Smooth muscle cell (in vitro differentiated cells): ENCODE data around the gene IP6K3. TPM values are rescaled to one million over a fixed set of nuclear protein-coding genes. Genes with fewer than 3 reads are reported as not detected.
A peak's percentile ranks its signal among the peaks of the same experiment; 100 is the strongest.

Experiments used
- DNase-seq: peaks from one replicate; lab custom pipeline; 2025; ENCODE audit not compliant: unreplicated experiment; lab: John Stamatoyannopoulos, UW
- H2AFZ ChIP-seq: fragments of 200-600 bp; sonication (generic); 2 replicates; pipeline ENCODE4 v1.6.0; 2016; ENCODE audit warnings: antibody characterized with exemption, low read depth, mild to moderate bottlenecking
- H3F3A ChIP-seq: fragments of 200-600 bp; sonication (generic); 2 replicates; pipeline ENCODE4 v1.6.0; 2017; ENCODE audit warnings: antibody characterized with exemption, low read depth
- H3K27ac ChIP-seq: fragments of 200-600 bp; sonication (generic); 2 replicates; pipeline ENCODE4 v1.5.1; 2016; ENCODE audit warnings: low read depth, mild to moderate bottlenecking
- H3K27me3 ChIP-seq: fragments of 200-600 bp; sonication (generic); 2 replicates; pipeline ENCODE4 v1.6.1; 2016; ENCODE audit warnings: low read depth, mild to moderate bottlenecking
- H3K36me3 ChIP-seq: fragments of 200-600 bp; sonication (generic); 2 replicates; pipeline ENCODE4 v1.5.1; 2016; ENCODE audit warnings: low read depth
- H3K4me1 ChIP-seq: fragments of 200-600 bp; sonication (generic); 2 replicates; pipeline ENCODE4 v1.5.1; 2016; ENCODE audit warnings: low read depth
- H3K4me2 ChIP-seq: fragments of 200-600 bp; sonication (generic); 2 replicates; pipeline ENCODE4 v1.6.0; 2016; ENCODE audit warnings: mild to moderate bottlenecking
- H3K4me3 ChIP-seq: fragments of 200-600 bp; sonication (generic); 2 replicates; pipeline ENCODE4 v1.5.1; 2016; ENCODE audit warnings: mild to moderate bottlenecking
- H3K79me2 ChIP-seq: fragments of 200-600 bp; sonication (generic); 2 replicates; pipeline ENCODE4 v1.6.0; 2016; ENCODE audit warnings: low read depth, mild to moderate bottlenecking
- H3K9ac ChIP-seq: fragments of 200-600 bp; sonication (generic); 2 replicates; pipeline ENCODE4 v1.6.0; 2016; ENCODE audit warnings: low read depth
- H3K9me3 ChIP-seq: fragments of 200-600 bp; sonication (generic); replicated peaks from 2 replicates; pipeline ENCODE4 v1.5.1; 2016; ENCODE audit warnings: low read depth
- H4K20me1 ChIP-seq: fragments of 200-600 bp; sonication (generic); 2 replicates; pipeline ENCODE4 v1.6.0; 2016; ENCODE audit warnings: low read depth
- CTCF ChIP-seq: fragments of 200-600 bp; sonication (generic); IDR thresholded peaks from 2 replicates; pipeline ENCODE4 v1.5.1; 2017; ENCODE audit warnings: borderline replicate concordance, mild to moderate bottlenecking, antibody characterized with exemption; ENCODE audit not compliant: insufficient read depth, poor library complexity, severe bottlenecking
- WGBS: methylation state at CpG from one replicate; pipeline ENCODE4 v1.1.7; 2016; ENCODE audit warnings: low lambda C conversion rate; 5-methylcytosine and 5-hydroxymethylcytosine counted together
- polyA plus RNA-seq: library from polyadenylated mRNA; unstranded; fragments of >200 nt; fragmentation: Nextera tagmentation; extraction: Ambion mirVana; gene quantifications from 2 replicates; pipeline ENCODE4 v1.2.1, GENCODE V29; 2016
- total RNA-seq: library from RNA; depleted of rRNA; stranded (reverse); fragments of >200 nt; gene quantifications from 2 replicates; pipeline ENCODE4 v1.2.3, GENCODE V29; 2014

The IP6K3 gene
- total and polyA plus RNA-seq, 2 experiments from 2014 or later: 2.6 to 5.6 TPM

- Histone ChIP-seq H4K20me1 (no peaks in the 10 kb centered on the region), H2AFZ (no peak overlapping the region), H3K9me3 (no peaks in the 10 kb centered on the region), H3K4me2 (no peak overlapping the region), H3K27me3 (no peaks in the 10 kb centered on the region), H3K4me1 (peaks cover 6% of the 10 kb centered on the region), H3K36me3 (no peaks in the 10 kb centered on the region), H3K27ac (no peak overlapping the region), H3F3A (no peaks in the 10 kb centered on the region), H3K9ac (no peak overlapping the region), H3K4me3 (no peak overlapping the region), H3K79me2 (no peaks in the 10 kb centered on the region)
- TF ChIP-seq CTCF: peak; percentile 49
- WGBS: 68% methylated on average over 7 of the region's 7 CpGs
- no peak for DNase-seq
Observed at GRCh38 chr6:33761922-33762629, 15.4 kb upstream of the IP6K3 start.

- Histone ChIP-seq H2AFZ (no peak overlapping the region), H3K4me3 (no peak overlapping the region), H4K20me1 (no peaks in the 10 kb centered on the region), H3K4me1 (peaks cover 6% of the 10 kb centered on the region), H3K27ac (no peak overlapping the region), H3K9me3 (no peaks in the 10 kb centered on the region), H3K27me3 (no peaks in the 10 kb centered on the region), H3K4me2 (no peak overlapping the region), H3F3A (no peaks in the 10 kb centered on the region), H3K79me2 (no peaks in the 10 kb centered on the region), H3K36me3 (no peaks in the 10 kb centered on the region), H3K9ac (no peak overlapping the region)
- no peak for DNase-seq
- TF ChIP-seq CTCF: no peak
- WGBS: 93% methylated on average over 2 of the region's 2 CpGs
Observed at GRCh38 chr6:33761581-33761921, 14.8 kb upstream of the IP6K3 start.

- Histone ChIP-seq H3K27ac (no peak overlapping the region), H3K4me2 (no peak overlapping the region), H4K20me1 (no peaks in the 10 kb centered on the region), H2AFZ (no peak overlapping the region), H3K9ac (no peak overlapping the region), H3K79me2 (no peaks in the 10 kb centered on the region), H3K36me3 (no peaks in the 10 kb centered on the region), H3K4me1 (peaks cover 13% of the 10 kb centered on the region), H3K4me3 (no peak overlapping the region), H3F3A (no peaks in the 10 kb centered on the region), H3K9me3 (no peaks in the 10 kb centered on the region), H3K27me3 (no peaks in the 10 kb centered on the region)
- TF ChIP-seq CTCF: no peak
- DNase-seq: no peak
- WGBS: 90% methylated on average over 9 of the region's 9 CpGs
Observed at GRCh38 chr6:33759887-33760629, 13.4 kb upstream of the IP6K3 start.
